GM18867 (cell line): ENCODE measurements around the gene MAPK10.
"Not testable (repeated sequence)": the region's sequence is repeated elsewhere in the genome, so short reads cannot be mapped to it uniquely, and the experiment has no call there.

Source experiments
- ATAC-seq: cut with Tn5 transposase; IDR thresholded peaks from one replicate; pipeline ENCODE4 v1.9.1; 2021; ENCODE audit warnings: mild to moderate bottlenecking, moderate library complexity; ENCODE audit not compliant: unreplicated experiment

MAPK10 gene

GRCh38 chr4:86117705-86118302, 242.0 kb downstream of the MAPK10 start:
- ATAC-seq = no peak

DNA sequence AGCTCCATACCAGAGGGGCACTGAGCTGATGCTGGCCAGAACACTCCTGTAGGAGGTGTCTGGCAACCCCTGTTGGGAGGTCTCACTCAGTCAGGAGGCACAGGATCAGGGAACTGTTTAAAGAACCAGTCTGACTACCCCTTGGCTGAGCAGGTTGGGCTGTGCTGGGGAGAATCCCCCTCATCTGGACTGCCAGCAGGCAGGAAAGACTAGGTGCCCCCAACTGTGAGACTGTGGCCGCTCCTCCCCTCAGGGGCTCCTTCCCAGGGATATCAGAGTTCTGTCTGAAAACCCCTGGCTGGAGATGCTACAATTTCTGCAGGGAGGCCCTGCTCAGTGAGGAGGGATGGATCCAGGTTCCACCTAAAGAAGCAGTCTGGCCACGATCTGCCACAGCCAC, 245.3 kb downstream of the MAPK10 start:
- no peak for ATAC-seq

- no peak for ATAC-seq
Observed at GRCh38 chr4:86108834-86109233, 251.0 kb downstream of the MAPK10 start.

GRCh38 chr4:86108137-86108536, 251.7 kb downstream of the MAPK10 start:
- ATAC-seq = no peak

DNA sequence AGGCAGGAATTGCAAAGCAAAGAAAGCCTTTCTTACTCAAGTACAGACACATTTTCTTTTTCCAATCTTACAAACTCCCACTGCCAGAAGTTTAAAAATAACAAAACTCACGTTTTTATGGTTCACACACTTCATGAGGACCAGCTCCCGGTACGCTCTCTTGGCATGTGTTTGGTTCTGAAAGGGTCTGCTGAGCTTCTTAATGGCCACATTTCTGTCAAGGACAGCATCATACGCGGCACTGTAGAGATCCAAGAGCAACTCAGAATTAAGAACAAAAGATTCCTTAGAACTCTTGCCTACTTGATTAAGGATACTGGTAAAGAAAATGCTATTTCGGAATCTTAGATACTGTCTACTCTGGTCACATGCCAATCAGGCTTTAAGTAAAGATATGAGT, 252.7 kb downstream of the MAPK10 start:
- ATAC-seq = no peak

- ATAC-seq = no peak
Observed at GRCh38 chr4:86106475-86106874, 253.4 kb downstream of the MAPK10 start.

DNA sequence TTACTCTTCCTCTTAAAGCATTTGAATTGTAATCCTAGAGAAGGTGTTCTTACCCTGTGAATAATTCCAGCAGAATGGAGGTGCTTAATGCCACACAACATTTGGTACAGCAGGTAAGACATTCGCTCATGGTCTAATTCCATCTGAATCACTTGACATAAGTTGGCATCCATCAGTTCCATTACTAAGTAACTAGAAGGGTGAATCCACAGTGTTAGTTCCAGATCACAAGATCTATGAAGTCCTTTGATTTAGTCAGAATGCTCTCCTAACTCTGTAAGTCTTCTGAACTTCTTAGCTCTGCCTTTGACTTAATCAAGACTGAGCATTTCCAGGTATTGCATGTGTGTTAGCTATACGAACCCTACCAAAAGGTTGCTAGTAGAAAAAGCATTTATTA, 258.0 kb downstream of the MAPK10 start:
- no peak for ATAC-seq

DNA sequence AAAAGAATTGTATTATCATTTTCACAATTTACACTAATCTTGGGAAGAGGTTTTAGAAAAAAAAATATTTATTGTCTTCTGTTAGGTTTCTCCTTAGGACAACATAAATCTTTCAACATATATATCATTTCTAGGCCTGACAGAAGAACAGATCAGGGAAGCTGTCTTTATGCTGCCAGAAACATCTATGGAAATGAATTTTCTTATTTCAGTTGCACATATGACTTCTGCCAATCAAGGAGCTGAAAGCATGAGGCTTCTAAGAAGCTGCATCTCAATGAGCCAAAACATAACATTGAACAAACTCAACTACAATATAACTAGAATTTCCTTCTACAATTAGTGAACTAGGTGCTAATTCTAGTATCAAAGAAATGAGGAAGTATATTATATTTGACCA, 258.4 kb downstream of the MAPK10 start:
- ATAC-seq = no peak

- no peak for ATAC-seq
Observed at GRCh38 chr4:86100539-86101215, 259.2 kb downstream of the MAPK10 start.

DNA sequence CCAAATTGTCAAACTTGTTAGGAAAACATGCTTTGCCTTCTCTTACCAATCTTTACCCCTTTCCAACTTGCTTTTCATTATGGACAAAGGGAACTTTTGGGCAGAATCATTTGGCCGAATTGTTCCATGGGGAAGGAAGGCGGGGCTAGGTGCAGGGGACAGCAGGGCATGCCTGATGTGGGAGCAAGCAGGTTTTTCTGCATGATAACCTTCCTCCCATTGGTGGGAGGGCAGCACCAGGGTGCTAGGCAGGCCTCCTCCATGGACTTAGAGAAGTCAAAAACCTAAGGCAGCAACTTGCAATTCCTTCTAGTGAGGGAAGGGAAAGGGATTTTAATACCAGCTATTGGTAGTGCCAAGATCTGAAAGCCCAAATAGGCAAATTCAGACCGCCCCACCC, 260.5 kb downstream of the MAPK10 start:
- no peak for ATAC-seq

- peak; percentile 65 for ATAC-seq
Observed at GRCh38 chr4:86098691-86099090, 261.2 kb downstream of the MAPK10 start.

DNA sequence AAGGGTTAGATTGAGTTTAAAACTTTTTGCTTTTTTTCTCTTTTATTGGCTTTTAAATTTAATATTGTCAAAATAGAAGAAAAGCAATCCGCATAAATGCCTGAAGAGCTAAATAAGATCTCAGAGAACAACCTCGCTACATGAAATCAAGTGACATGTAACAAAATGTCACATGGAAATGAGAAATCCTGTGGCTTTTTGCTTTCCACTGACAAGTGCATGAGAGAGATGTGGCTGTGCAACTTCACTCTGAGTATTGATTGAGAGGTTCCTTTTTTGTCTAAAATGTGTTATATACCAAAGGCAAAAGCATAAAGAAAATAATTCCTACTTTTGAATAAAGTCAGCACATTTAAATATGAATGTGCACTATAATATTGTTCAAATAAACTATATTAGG, 263.5 kb downstream of the MAPK10 start:
- ATAC-seq = no peak

GRCh38 chr4:86092684-86093083, 267.2 kb downstream of the MAPK10 start:
- ATAC-seq = no peak

DNA sequence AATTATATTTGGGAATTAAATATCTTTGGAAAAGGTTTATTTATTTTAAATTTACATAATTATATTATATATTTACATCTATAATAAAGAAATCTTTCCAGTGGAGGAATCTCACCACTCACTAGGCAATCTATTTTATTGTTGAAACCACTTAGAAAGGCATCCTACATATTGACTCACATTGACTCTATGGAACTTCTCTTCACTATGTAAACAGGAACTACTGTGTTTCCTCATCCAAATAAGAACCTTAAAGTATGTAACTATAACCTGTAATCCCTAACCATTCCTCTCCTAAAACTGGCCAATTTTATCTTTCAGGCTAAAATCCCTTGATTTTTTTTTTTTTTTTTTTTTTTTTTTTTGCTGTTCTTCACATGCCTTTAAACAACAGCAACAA, 268.7 kb downstream of the MAPK10 start:
- no peak for ATAC-seq

- no peak for ATAC-seq
Observed at GRCh38 chr4:86089781-86090323, 270.0 kb downstream of the MAPK10 start.

DNA sequence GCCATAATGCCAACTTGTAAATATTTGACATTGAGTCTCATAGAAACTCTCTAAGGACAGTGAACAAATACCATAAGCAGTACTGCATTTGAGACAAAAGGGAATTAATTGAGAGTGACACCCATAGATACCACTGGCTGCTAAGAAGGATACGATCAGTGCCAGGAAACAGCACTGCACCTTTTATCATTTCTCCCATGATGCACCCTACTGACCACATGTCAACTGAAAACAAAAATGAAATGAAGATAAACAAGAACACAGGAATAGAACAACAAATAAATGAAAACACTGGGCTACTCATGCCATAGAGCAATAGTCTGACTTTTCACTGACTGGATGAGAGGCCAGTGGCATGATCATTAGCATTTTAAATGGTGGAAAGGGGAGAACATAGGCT, 270.8 kb downstream of the MAPK10 start:
- ATAC-seq = no peak

DNA sequence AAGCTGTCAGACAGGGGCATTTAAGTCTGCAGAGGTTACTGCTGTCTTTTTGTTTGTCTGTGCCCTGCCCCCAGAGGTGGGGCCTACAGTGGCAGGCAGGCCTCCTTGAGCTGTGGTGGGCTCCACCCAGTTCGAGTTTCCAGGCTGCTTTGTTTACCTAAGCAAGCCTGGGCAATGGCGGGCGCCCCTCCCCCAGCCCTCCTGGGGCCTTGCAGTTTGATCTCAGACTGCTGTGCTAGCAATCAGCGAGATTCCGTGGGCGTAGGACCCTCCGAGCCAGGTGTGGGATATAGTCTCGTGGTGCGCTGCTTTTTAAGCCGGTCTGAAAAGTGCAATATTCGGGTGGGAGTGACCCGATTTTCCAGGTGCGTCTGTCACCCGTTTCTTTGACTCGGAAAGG, 284.1 kb downstream of the MAPK10 start:
- ATAC-seq = not testable (repeated sequence)

GRCh38 chr4:86060341-86060740, 299.5 kb downstream of the MAPK10 start:
- no peak for ATAC-seq

- no peak for ATAC-seq
Observed at GRCh38 chr4:86058621-86059020, 301.2 kb downstream of the MAPK10 start.

DNA sequence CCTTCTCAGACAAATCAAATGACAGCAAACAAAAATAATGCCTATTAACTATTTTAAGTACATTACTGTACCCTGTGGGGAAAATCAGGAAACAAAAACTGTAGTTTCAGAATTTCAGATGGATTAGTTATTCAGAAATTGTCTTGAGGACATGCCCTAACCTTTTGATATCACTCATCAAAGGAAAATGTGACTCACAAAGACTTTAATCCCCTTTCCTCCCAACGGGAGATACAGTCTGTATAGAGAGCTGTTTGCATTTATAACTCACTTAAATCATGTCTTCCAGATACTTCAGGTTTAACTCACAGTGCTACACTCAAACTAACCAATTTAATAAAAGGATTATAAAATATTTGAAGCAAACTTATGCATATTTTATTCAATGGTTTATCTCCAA, 304.0 kb downstream of the MAPK10 start:
- no peak for ATAC-seq

- ATAC-seq = no peak
Observed at GRCh38 chr4:86054286-86055032, 305.4 kb downstream of the MAPK10 start.

DNA sequence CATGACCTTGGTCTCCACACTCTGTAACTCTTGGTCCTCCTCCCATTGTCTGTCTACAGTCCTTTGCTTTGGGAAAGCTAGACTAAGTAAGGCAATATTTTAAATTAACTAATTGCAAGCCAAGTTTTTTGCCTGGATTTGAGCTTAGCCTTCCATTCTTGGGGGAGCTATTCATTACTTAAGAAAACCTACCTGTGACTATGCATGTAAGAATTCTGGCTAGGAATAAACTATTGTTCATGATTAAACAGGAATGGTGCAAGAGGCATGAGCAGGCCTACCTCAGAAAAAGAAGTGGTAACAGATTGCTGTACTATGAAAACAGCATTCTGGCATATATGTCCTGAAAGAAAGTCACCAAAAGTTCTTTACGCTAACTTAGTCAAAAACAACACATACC, 309.4 kb downstream of the MAPK10 start:
- ATAC-seq = no peak
